H1 (cell line): ENCODE measurements around the gene EDN1. TPM values are rescaled to one million over a fixed set of nuclear protein-coding genes. Genes with fewer than 3 reads are reported as not detected.

ENCODE experiments used
- KDM4A ChIP-seq: IDR thresholded peaks from one replicate; pipeline ENCODE4 v1.7.1; 2012; ENCODE audit warnings: low read depth, mild to moderate bottlenecking, moderate library complexity, low read length, inconsistent platforms; ENCODE audit not compliant: severe bottlenecking
- TBP ChIP-seq: IDR thresholded peaks from 2 replicates; pipeline ENCODE4 v1.6.1; 2011; ENCODE audit warnings: low read depth, low read length, improper control_type of control experiment
- polyA plus RNA-seq, 7 experiments: library from polyadenylated mRNA; depleted of rRNA in 3 of 7; stranded (reverse) in 5 of 7; unstranded in 2 of 7; fragments of >200 nt in 5 of 7; fragments of 200-250 nt in 2 of 7; gene quantifications; 1 replicate in 5 of 7; 2 replicates in 1 of 7; 4 replicates in 1 of 7; pipeline versions ENCODE4 v1.2.1 to v1.2.3, GENCODE V29; 2011 to 2013; ENCODE audit warnings: missing spikeins in 2 of 7, mixed read lengths in 2 of 7
- total RNA-seq: library from RNA; stranded (reverse); fragmentation: NEBNext Ultra II Directional; extraction: Animal tissue kit (Norgen Biotek cat#: 25700); gene quantifications from 2 replicates; pipeline ENCODE4 v1.2.1, GENCODE V29; 2021
- TF ChIP-seq, protein P1 (sequence below): IDR thresholded peaks from 2 replicates; pipeline ENCODE4 v1.6.1; 2012; ENCODE audit warnings: inconsistent platforms

The EDN1 gene
- total and polyA plus RNA-seq, 2 of the 8 experiments (the other 6 are each of a cell fraction or from before 2014, with no cell fraction given) = 0.23 to 1.1 TPM

DNA sequence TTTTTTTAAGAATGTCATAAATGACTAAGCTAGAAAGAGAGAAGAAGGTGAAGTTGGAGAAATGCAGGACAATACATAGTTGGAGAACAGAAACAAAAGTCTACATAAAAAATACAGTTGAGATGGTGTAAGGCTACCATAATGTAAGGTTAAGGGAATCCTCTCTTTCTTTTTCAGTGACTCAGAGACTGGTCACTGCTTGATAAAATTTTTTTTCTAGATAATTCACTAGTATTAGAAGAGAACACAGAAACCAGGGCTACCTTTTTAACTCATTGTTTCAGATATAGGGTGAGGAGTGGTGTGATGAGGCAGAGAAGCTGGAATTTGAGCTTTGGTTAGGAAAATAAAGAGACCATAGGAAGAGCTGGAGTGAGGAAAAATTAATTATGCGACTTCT is 18.2 kb upstream of the EDN1 start (continued):
- TF ChIP-seq, protein P1, sequence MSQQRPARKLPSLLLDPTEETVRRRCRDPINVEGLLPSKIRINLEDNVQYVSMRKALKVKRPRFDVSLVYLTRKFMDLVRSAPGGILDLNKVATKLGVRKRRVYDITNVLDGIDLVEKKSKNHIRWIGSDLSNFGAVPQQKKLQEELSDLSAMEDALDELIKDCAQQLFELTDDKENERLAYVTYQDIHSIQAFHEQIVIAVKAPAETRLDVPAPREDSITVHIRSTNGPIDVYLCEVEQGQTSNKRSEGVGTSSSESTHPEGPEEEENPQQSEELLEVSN = no peak
- TF ChIP-seq KDM4A (no peak), TBP (no peak)
